SIG-M5 treated with dmso at 0.1 percent for 504 hours (cell line): ENCODE data around the gene SPRYD4.
"Not testable (repeated sequence)": the region's sequence is repeated elsewhere in the genome, so short reads cannot be mapped to it uniquely, and the experiment has no call there.

Experiments
- DNase-seq: peaks from one replicate; lab custom pipeline; 2025; ENCODE audit not compliant: unreplicated experiment; lab: John Stamatoyannopoulos, UW

SPRYD4 gene

GRCh38 chr12:56468216-56469006, at the start of gene SPRYD4:
SPRYD4 (plus strand) TSS chr12:56468578; CDS start chr12:56468592, 14 bp downstream.
- DNase-seq, result peak; percentile 96

- DNase-seq, result no peak
Observed at GRCh38 chr12:56420411-56420810, 48.0 kb upstream of the SPRYD4 start.

DNA sequence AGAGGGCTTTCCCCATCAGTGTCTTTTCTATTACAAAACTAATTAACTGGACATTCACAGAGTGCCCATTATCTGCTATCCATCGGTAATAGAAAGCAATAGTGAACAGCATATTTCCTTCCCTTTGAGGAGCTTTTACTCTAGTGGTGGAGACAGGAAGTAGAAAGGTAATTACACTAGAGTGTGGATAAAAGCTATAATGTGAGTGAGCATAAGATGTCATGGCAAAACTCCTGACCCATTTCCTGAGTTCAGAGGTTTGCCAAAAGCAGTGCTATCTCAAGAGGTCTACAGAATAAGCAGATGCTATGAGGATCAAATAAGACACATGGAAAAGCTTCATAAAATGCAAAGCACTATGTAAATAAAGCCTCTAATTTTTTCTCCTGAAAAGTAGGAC, 43.2 kb upstream of the SPRYD4 start:
- DNase-seq, result no peak

GRCh38 chr12:56425940-56426438, 42.4 kb upstream of the SPRYD4 start:
- DNase-seq, result no peak

- DNase-seq, result no peak
Observed at GRCh38 chr12:56431288-56431687, 37.1 kb upstream of the SPRYD4 start.

DNA sequence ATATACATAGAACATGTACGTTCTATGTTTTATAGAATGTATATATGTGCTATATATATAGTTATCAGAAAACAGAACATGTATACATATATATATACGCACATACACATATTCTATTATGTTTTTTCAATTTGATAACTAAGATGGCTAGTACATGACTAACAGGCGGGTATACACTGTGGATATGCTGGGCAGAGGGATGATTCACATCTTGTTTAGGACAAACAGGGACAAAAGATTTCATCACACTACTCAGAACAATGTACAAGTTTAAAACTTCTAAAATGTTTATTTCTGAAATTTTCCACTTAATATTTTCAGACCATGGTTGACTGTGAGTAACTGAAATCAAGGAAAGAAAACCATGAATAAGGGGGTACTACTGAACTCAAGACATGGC, 36.5 kb upstream of the SPRYD4 start:
- DNase-seq, result no peak

GRCh38 chr12:56434828-56435227, 33.5 kb upstream of the SPRYD4 start:
- DNase-seq, result no peak

GRCh38 chr12:56437430-56438176, 30.8 kb upstream of the SPRYD4 start:
- DNase-seq, result no peak

DNA sequence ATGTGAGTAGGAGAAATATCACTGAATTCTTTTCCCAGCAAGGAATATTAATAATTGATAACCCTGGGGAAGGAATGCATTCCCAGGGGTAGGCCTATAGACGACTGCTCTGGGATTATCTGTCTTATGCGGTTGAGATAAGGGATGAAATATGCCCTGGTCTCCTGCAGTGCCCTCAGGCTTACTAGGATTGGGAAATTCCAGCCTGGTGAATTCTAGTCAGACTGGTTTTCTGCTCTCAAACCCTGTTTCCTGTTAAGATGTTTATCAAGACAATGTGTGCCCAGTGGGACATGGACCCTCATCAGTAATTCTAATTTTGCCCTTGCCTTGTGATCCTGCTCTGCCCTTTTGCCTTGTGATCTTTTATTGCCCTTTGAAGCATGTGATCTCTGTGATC, 25.2 kb upstream of the SPRYD4 start:
- DNase-seq, result not testable (repeated sequence)

- DNase-seq, result peak; percentile 94
Observed at GRCh38 chr12:56448860-56449621, 19.3 kb upstream of the SPRYD4 start, which contains the start of gene TIMELESS. TIMELESS (minus strand) TSS chr12:56449426; CDS start chr12:56434170, 15,256 bp downstream.

DNA sequence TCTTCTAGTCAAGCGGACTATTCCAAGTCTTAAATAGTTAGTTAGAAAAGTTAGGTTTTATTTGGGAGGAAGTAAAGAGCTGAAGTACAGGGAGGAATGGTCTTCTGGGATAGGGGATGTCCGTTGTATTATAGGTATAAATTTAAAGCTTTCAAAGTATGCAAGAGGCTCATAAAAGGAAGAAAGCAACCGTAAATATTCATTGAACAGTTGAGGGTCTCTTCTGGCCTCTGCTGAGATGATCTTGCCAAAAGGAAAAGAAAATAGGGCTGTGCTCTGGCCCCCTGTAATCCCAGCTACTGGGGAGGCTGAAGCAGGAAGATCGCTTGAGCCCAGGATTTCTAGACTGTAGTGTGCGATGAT, 18.8 kb upstream of the SPRYD4 start:
- no peak for DNase-seq

DNA sequence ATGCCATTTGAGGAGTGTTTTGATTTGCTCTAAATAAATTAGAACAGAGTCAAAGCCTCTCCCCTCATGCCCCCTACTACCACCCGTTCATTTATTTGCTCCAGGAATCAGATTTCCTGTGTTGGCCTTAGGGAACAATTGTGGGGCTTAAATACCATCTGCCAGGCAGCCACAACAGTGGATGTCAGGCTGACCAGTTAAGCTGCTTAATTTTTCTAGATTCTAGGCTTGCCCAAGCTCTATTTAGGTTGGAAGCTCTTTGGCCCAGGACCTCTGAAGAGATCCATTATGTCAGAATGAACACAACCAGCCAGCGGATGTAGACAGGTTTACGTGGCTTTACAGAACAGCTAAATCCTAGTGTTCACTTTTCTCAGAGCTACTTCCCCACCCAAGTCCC, 18.1 kb upstream of the SPRYD4 start:
- DNase-seq, result no peak

GRCh38 chr12:56451147-56451546, 17.2 kb upstream of the SPRYD4 start:
- DNase-seq, result no peak

- DNase-seq, result no peak
Observed at GRCh38 chr12:56454557-56454956, 13.8 kb upstream of the SPRYD4 start, which contains the start of gene MIP. MIP (minus strand) TSS chr12:56454657; CDS start chr12:56454613, 44 bp downstream.

DNA sequence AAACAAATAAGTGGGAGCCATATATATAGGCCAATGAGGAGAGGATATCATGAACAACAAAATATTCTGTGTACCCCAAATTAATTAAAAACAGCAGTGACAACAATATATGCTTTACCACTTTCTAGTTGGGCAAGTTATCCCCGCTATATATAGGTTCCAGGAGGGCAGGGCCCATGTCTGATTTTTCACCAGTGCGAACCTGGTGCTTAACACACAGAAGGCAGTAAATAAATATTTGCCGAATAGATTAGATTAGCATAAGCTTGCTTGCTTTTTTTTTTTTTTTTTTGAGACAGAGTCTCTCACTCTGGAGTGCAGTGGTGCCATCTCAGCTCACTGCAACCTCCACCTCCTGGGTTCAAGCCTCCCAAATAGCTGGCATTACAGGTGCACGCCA, 10.6 kb upstream of the SPRYD4 start:
- no peak for DNase-seq

DNA sequence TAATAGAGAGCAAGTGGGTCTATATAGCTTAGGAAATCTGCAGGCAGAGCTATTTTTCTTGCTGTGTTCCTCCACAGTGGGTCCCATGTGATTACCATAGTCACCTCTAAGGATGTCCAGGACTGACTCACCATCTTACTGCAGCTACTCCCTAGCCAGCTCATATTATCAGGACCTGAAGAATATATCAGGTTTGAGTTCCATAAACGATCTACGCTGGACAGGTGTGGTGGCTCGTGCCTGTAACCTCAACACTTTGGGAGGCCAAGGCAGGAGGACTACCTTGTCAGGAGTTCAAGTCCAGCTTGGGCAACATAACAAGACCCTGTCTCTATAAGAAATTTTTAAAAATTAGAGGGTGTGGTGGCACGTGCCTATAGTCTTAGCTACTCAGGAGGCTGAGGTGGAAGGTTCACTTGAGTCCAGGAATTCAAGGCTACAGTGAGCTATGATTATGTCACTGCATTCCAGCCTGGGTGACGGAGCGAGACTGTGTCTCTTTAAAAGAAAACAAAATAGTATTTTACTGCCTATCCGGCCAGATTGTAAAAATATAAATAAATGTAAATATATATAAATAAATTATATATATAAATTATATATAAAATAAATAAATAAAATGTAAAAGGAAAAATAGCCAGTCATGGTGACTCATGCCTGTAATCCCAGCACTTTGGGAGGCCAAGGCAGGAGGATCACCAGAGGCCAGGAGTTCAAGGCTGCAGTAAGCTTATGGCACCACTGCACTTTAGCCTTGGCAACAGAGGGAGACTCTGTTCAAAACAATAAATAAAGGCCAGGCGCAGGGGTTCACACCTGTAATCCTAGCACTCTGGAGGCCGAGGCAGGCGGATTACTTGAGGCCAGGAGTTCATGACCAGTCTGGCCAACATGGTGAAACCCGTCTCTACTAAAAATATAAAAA, 6.9 kb upstream of the SPRYD4 start:
- no peak for DNase-seq

GRCh38 chr12:56462565-56462964, 5.8 kb upstream of the SPRYD4 start:
- DNase-seq, result no peak

DNA sequence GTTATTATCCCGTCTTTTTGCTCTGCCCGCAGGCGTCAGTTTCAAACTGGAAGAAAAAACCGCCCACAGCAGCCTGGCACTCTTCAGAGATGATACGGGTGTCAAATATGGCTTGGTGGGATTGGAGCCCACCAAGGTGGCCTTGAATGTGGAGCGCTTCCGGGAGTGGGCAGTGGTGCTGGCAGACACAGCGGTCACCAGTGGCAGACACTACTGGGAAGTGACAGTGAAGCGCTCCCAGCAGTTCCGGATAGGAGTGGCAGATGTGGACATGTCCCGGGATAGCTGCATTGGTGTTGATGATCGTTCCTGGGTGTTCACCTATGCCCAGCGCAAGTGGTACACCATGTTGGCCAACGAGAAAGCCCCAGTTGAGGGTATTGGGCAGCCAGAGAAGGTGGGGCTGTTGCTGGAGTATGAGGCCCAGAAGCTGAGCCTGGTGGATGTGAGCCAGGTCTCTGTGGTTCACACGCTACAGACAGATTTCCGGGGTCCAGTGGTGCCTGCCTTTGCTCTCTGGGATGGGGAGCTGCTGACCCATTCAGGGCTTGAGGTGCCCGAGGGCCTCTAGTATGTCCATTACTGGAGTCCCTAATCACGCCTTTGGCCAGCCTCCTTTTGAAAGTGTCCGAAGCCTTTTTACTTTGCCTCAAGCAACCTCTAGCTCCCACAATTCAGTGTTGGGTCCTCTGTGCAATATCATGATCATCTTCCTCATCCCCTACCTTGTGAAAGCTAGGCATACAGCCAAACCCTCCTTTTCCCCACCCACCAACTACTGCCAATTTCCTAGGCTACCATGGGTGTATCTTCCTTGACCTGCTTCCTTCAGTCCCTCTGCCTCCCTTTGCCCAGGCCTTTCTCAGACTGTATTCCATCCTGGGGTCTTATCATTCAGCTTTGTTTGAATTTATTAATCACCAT, 891 bp downstream of the SPRYD4 start:
- peak; percentile 28 for DNase-seq

DNA sequence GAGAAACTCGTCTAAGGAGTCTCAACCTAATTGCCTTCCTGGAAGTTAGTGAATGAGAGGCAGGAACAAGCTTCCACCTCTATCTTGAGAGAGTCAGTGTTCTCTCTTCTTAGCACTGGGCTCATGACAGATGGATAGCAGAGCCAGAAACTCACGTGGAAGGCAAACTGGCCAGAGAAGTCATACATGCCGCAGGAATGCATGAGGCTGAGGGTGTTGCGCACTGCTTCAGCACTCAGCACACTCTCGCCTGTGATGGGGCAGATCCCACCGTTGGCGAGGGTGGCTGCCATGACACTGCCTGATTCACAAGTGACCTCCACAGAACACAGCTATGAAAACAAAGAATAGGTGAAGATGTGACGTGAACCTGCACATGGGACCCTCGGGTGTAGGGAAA, 6.0 kb downstream of the SPRYD4 start:
- no peak for DNase-seq
